GM18873 (cell line): ENCODE data around the gene COMMD2.
A peak's percentile ranks its signal among the peaks of the same experiment; 100 is the strongest.

Experiments used
- ATAC-seq: cut with Tn5 transposase; IDR thresholded peaks from one replicate; pipeline ENCODE4 v1.9.1; 2021; ENCODE audit warnings: mild to moderate bottlenecking, moderate library complexity, moderate number of reproducible peaks; ENCODE audit not compliant: unreplicated experiment, low FRiP score

The COMMD2 gene

DNA sequence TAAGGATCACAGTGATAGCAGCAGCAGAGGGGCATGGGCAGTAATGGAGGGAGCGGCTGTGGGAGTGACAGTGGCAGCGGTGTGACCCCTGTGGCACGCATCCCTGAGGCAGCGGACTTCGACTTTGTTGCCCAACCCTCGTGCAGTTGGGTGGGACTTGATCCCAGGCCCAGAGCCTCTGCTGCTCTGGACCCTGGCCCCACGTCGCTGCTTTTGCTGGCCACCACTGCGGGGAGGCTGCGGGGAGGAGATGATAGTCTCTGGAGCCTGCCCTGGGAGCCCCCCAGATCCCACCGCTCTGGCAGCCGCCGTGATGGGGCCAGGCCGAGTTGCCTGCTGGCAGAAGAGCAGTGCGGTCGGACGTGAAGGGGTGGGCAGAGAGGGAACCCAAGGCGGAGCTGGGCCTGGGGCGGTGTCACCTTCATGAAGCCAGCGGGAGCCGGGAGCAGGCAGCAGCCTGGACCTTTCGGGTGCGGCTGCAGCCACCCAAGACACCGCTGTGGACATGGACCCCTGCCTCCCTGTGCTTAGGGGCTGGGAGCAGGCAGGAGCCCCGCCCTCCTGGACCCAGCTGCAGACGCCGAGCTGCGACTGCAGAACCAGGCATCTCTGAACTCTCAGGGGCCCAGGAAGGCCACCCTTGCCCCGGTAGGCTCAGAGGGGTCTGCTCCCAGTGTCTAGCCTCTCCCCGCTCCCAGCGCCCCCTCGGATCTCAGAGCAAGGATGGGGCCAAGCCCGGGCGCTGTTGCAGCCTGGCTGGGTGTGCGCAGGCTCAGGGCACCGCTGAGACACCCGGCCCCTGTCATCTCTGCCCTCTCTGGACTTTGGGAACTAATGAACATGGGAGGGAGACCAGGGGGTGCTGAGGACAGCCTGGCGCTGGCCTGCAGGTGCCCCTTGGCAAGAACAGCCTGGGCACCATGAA is 38.3 kb downstream of the COMMD2 start:
- ATAC-seq = no peak

DNA sequence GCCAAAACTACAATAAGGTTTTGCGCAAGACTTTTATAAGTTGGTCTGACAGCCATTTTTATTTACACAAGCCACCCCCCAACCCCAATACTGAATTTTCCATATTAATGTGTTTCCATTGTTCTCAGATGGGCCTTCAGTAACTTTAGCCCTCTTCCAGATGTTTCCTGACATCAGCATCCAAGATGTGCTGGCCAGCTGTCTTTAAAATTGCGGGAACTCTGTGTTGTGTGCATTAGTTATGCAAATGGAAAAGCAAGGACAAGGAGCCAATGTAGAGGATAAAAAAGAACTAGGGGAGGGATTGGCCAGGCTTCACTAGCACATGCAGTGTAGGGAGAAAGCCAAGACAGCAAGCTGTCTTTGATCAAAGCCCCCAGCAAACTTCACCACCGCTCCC is 45.4 kb downstream of the COMMD2 start:
- ATAC-seq = no peak

DNA sequence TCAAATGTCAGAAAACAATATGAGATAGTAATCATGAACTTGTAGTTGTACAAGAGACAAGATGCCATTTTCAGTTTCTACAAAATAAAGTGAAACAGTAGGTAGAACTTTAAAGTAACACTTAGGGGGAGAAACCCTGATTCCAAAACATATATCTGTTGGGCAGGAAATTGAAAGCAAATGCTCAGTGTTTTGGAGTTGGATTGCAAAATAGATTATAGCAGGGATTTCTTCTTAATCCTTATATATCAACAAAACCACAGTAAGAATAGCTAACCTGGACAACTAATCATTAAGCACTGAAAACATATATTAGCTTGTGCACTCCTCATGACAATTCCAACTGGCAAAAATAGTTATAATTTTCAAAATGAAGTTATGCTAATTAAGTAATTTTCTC is 46.9 kb downstream of the COMMD2 start:
- no peak for ATAC-seq

DNA sequence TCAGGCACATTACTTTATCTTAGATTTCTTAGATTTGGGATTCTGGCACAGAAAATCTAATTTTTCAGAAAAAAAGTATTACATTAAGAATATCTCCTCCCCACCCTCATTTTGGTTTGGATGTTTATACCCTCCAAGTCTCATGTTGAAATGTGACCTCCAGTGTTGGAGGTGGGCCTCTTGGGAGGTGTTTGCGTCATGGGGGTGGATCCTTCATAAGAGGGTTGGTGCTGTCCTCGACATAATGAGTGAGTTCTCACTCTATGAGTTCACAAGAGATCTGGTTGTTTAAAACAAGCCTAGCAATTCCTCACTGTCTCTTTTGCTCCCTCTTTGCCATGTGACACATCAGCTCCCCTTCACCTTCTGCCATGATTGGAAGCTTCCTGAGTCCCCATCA is 48.8 kb downstream of the COMMD2 start:
- ATAC-seq = no peak

DNA sequence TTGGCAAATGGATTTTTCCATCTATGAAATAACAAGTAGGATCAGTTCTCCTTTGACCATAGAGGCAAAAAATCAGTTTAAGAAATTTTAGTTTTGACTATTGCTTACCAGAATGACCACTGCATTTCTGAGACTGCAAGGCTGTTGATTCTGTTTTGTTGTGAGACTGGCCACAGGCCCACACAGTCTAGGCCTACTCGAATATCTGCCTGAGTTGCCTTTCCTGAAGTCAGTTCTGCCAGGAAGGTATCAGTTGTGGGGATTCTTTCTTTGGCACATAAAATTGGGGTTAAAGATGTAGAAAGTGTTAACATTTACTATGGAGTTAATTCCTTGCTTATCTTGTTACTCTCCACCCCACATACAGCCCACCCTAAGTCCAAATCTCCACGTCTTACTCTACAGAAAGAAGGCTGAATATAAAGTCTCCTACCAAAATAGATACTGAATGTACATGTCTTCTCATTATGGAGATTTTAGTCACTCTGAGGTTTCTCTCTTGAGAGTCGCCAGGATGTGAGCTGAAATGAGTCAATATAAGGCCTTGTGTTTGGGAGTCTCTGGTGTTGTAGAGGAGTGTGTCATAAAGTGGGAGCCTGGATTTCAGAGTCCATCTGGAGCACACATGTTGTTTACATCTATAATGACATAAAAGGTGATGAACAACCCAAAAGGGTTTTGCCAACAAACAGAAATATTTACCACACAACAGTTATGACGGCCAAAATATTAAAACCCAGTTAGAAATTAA is 49.4 kb downstream of the COMMD2 start:
- ATAC-seq = peak; percentile 44

DNA sequence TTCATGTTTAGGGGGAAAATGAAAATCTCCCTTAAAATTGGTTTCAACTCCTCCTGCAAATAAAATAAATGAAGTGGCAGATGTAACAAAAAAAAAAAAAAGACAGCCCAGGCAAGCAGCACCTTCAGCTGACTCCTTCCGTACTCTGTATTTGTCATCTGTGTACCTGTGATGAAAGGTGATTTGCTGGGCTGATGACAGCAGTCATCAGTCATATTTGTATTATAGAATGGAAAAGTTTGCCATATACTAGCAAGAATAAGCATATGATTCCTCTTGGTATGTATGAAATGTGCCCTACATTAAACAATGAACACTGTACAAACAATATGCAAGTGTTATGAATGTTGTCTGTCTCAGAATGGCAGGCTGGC is 50.3 kb downstream of the COMMD2 start:
- ATAC-seq = peak; percentile 43

DNA sequence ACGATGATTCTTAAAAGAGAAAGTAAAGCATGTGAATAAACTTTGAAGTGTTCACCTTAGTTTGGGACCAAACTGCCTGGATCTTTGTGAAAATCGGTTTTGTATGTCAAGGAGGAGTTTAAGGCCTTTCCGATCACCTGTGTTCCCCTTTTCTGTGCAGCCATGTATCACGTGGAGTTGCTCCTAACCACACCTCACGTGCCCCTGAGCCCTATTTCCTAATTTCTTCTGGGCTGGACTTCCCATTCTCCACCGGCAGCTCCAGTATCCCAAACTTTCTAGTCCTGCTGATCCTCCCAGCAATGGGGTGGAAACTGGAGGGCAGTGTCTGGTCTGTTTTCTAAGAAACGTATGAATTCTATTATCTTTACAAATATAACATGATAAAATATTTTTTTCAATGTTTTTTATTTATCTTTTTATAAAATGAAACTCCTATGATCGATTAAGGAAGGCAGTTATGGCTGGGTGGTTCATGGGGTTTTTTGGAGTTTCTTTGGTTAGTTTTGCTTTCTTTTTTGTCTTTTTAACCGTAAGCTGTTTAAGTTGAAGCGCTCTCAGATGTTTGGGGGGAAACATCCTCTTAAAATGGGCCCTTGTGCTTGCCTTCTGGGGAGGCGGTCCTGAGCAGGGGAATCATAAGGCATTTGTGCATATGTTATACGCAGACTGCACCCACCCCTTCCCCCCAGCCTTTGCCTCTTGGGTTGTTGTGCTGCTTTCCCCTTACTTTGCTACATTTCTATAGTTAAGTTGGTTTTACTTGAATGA is 50.9 kb downstream of the COMMD2 start:
- ATAC-seq = peak; percentile 54
